ENCODE results near the gene CYB561D2. TPM values are rescaled to one million over a fixed set of nuclear protein-coding genes. Genes with fewer than 3 reads are reported as not detected.

The CYB561D2 gene
- total RNA-seq, 1 experiment from 2014 or later: 42.8 TPM

DNA sequence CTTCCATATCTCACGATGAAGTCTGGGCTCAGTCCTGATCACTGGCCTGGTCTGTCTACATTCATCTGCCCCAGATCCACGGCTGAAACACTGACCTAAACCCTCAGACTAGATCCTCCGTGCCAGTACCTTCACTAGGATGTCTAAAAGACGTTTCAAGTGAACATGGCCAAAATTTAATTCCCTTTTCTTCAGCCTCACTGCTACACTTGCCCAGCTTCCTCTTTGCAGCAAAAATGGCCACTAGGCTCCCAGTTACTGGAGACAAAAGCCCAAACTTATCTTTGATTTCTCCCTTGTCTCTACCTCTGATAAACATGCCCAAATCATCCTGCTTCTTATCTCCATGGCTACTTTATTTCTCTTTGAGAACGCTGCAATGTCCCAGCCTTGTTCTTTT, 11.7 kb upstream of the CYB561D2 start:
- DNase-seq (ENCODE audit: low read depth): no peak
- in situ Hi-C loops (cut with HindIII; ENCODE audit: low pct_unique_long_range_greater_than_20kb, low sequenced_read_pairs): no loop called here

DNA sequence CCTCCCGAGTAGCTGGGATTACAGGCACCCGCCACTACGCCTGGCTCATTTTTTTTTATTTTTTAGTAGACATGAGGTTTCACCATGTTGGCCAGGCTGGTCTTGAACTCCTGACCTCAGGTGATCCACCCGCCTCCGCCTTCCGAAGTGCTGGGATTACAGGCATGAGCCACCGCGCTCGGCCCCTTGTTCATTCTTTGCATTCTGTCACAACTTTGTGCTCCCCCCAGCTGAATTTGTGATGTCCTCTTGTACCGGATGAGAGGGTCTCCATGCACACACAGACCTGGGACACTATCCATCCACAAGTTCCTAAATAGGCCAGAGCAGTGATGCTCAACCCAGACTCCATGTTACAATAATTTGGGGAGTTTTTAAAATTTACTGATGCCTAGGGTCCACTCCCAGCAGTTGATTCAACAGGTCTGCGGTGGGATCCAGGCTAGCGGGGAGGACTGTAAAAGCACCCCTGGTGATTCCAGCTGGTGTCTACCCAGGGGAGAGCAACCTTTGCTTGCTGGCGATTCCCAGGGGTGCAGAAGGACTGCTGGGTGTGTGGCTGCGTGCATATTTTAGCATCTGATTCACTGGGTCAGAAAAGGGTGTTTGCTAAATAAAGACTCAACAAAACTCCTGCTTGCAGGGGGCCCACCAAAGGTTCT, 11.0 kb upstream of the CYB561D2 start:
- in situ Hi-C loops (cut with HindIII; ENCODE audit: low pct_unique_long_range_greater_than_20kb, low sequenced_read_pairs): no loop called here
- DNase-seq (ENCODE audit: low read depth): no peak

DNA sequence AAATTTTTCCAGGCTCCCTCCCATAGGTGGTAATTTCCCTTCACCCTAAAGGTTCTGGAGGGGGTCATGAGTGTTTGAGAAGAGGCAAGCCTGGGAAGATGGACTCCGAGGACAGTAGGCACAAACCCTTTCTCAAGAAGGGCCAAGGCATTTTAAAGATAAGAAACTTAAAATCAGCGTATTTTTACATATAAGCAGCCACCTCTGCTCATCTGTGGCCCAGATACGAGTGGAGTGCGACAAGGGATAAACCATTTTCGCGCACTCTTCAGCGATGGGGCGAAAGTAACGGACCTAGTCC, 10.6 kb upstream of the CYB561D2 start:
- DNase-seq (ENCODE audit: low read depth): no peak
- in situ Hi-C loops (cut with HindIII; ENCODE audit: low pct_unique_long_range_greater_than_20kb, low sequenced_read_pairs): no loop called here

DNA sequence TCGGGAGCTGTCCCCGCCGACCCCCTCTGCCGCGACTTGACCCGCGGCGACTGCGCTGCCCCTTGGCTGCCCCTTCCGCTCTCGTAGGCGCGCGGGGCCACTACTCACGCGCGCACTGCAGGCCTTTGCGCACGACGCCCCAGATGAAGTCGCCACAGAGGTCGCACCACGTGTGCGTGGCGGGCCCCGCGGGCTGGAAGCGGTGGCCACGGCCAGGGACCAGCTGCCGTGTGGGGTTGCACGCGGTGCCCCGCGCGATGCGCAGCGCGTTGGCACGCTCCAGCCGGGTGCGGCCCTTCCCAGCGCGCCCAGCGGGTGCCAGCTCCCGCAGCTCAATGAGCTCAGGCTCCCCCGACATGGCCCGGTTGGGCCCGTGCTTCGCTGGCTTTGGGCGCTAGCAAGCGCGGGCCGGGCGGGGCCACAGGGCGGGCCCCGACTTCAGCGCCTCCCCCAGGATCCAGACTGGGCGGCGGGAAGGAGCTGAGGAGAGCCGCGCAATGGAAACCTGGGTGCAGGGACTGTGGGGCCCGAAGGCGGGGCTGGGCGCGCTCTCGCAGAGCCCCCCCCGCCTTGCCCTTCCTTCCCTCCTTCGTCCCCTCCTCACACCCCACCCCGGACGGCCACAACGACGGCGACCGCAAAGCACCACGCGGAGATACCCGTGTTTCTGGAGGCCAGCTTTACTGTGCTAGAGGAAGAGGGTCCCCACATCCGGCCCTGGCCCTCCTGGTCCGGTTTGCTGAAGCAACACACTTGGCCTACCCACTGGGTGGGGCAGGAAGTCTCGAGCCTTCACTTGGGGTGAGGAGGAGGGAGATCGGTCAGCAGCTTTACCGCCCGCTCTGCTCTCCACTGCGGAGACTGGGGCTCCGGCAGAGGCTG, 10.0 kb upstream of the CYB561D2 start, which contains the start of gene RASSF1:
Gene RASSF1, minus strand, starts transcription at position 389 of the 882 bp plus-strand sequence. Its CDS starts 31 bp downstream, at position 358.
- in situ Hi-C loops (cut with HindIII; ENCODE audit: low pct_unique_long_range_greater_than_20kb, low sequenced_read_pairs): no loop called here
- no peak for DNase-seq (ENCODE audit: low read depth)

DNA sequence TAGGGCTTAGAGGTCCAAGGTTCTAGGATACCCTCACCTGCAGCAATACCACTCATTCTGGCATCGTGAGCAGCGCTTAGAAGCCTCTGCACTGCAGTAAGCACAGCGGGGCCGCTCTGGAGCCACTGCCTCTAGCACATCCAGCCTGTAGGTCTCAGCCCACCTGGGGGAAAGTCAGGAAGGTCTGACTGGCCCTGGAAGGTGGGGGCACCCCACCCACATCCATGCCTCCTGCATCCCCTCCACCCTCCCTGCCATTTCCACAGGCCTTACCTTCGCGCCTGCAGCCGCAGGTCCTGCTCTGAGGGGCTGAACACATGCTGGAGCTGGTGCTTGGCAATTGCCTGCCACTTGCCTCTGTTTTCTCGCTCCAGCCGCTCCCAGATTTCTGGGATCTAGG, 9.1 kb upstream of the CYB561D2 start:
- in situ Hi-C loops (cut with HindIII; ENCODE audit: low pct_unique_long_range_greater_than_20kb, low sequenced_read_pairs): no loop called here
- no peak for DNase-seq (ENCODE audit: low read depth)

DNA sequence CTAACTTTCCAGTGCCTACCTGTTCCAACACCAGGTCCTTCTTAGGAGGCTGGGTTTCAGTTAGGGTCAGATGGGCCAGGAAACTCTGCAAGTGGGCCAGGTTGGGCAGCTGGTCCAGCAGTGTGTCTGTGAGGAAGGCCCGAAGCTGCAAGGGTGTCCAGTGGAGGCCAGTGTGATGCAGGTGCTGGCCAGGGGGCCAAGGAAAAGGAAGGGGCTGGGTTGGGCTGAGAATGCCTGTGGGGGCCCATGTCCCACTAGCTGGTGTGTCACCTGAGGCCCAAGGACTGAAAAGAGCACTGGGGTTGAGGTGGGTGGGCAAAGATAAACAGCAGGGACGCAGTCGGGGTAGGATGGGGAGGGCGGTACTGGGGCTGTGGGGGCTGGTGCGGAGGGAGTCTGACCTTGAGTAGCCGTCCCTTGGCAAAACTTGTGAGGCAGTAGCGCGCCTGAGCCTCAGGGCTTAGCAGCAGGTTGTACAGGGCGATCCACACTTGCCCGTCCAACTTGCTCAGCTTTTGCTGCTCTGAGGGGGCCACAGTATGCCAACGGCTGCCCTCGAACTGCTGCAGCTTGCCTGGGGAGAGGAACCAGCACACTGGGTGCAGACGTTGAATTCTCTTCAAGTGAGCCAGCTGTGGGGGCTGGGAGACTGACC, 8.5 kb upstream of the CYB561D2 start:
- in situ Hi-C loops (cut with HindIII; ENCODE audit: low pct_unique_long_range_greater_than_20kb, low sequenced_read_pairs): no loop called here
- DNase-seq (ENCODE audit: low read depth): no peak

DNA sequence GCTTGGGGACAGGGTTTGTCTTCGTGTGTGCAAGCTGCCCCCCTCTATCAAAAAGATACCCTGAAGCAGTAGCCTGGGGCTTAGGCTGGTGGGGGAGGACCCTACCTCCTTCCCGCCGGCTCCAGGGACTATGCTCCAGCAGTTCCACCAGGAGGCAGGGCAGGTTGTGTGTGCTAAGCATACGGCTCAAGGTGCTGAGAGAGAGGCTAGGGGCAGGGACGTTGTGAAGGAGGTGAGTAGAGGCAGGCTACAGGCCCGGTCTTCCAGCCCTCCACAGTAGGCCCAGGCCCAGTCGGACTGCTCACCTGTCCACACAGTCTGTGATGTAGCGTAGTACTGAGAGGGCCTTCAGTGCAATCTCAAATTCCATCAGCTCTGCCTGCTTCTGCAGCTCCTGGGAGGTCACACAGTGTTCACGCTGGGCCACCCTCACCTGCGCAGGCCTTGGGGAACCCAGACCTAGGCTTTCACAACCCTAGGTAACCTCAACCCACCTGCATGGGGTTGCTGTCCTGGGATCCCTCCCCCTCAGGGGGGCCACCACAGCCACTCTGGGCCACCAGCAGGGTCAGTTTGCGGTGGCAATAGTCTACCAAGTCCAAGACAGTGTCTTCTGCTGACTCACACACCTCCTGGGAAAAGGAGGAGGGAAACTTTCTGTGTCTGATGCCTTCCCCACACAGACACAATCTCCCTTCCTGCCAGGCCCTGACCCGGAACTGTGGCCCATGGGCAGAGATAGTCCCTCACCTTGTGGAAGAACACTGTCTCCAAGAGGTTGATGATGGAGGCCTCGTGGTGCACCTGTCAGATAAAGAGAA, 7.6 kb upstream of the CYB561D2 start:
- in situ Hi-C loops (cut with HindIII; ENCODE audit: low pct_unique_long_range_greater_than_20kb, low sequenced_read_pairs): no loop called here
- DNase-seq (ENCODE audit: low read depth): no peak

DNA sequence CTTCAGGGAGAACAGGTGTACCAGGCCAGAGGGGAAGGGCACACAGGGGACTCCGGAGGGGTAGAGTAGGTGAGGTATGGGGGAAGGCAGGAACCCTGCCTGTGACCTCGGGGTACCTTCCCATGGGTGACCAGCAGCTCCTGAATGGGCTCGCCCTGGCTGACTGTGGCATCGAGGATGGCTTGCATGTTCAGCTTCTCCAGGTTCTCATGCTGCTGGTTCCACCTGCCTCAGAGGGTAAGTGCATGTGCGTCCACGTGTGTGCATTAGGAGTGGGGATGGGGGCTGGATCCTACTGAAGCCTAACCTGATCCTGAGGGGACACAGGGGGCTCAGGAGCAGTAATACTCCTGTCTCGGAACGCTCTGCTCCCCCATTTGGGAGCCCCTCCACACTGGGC, 5.7 kb upstream of the CYB561D2 start:
- DNase-seq (ENCODE audit: low read depth): no peak
- in situ Hi-C loops (cut with HindIII; ENCODE audit: low pct_unique_long_range_greater_than_20kb, low sequenced_read_pairs): no loop called here

DNA sequence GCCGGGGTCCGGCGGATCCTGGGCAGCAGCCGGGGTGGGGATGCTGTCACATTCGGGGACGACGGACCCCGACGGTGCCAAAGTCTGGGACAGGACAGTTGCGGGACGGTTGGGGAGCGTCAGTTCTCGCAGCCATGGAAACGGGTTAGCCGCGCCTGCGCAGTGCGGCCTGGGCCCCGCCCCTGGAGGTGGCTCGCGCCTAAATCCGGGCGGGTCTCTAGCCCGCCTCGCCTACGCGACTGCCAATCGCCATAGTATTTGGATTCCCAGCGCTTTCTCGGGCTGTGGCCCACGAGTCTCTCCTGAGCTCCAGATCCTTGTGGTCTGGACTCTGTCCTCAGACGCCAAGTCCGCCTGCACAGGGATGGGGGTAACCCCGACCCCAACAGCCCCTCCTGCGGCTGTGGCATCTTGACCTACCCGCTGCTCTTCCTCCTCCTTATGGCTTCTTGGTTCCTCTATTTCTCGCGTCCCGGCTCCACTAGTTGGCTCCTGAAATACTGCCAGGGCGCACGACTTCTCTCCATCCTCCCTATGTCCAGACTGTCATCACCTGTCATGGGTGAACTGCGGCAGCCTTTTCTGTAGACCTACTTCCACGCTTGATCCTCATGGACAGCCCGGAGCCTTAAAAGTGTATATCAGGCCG, 5.0 kb upstream of the CYB561D2 start, which contains the start of gene ZMYND10:
Gene ZMYND10, minus strand, starts transcription at position 147 of the 649 bp plus-strand sequence. CDS start 153 bp downstream, outside the sequence.
- in situ Hi-C loops (cut with HindIII; ENCODE audit: low pct_unique_long_range_greater_than_20kb, low sequenced_read_pairs): no loop called here

DNA sequence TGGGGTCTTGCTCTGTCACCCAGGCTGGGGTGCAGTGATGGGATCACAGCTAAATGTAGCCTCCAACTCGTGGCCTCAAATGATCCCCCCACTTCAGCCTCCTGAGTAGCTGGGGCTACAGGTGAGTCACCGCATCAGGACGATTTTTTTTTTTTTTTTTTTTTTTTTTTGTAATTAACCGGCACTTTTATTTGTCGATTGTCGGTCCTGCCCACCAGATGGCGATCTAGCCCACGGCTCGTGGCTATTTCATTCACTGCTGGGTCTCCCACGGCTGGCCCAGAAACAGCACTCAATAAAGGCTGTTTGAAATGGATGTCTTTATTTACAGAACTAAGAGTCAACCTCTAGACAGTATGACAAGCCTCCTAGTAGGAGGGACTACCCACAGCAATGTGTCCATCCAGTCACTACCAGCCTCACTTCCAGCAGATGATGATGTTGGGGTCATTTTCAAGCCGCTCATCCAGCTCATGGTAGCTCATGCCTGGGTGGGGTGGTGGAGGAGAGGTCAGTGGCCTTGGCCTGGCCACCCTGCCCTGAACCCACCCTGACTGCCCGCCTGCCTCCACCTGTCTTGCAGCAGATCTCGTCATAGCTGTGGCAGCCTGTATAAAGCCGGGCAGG, 3.4 kb upstream of the CYB561D2 start:
- DNase-seq (ENCODE audit: low read depth): peak; percentile 76
- in situ Hi-C loops (cut with HindIII; ENCODE audit: low pct_unique_long_range_greater_than_20kb, low sequenced_read_pairs): no loop called here

More for the DNA sequence above, 5.0 kb upstream of the CYB561D2 start, which contains the start of gene ZMYND10:
- DNase-seq (ENCODE audit: low read depth): no peak

DNA sequence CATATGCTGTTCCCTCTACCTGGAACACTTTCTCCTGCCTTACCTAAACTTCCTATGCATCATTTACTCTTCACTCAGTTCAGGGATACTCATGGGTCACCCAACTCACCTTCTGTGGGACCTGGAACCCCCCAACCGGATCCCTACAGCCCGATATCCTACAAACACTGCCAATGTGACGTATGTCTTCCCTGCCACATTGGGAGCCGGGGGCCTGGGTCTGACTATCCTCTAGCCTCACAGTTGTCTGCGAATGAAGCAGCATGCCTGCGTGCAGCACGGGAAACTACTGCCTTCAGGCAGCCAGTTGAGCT, 492 bp upstream of the CYB561D2 start:
- DNase-seq (ENCODE audit: low read depth): no peak
- in situ Hi-C loops (cut with HindIII; ENCODE audit: low pct_unique_long_range_greater_than_20kb, low sequenced_read_pairs): no loop called here

DNA sequence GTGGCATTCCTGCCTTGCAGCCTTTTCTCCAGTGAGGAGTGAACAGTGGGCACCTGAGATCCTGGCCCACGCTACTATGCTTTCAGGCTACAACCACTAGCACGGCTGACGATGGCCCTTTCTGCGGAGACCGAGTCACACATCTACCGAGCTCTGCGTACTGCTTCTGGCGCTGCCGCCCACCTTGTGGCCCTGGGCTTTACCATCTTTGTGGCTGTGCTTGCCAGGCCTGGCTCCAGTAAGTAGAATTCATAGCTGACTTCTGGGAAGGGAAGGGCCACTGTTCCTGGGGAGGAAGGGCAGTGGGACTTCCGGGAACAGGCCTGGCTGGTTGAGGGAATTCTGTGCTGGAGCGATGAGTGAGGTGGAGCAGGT, 648 bp downstream of the CYB561D2 start:
- in situ Hi-C loops (cut with HindIII; ENCODE audit: low pct_unique_long_range_greater_than_20kb, low sequenced_read_pairs): no loop called here
- peak; percentile 7 for DNase-seq (ENCODE audit: low read depth)

DNA sequence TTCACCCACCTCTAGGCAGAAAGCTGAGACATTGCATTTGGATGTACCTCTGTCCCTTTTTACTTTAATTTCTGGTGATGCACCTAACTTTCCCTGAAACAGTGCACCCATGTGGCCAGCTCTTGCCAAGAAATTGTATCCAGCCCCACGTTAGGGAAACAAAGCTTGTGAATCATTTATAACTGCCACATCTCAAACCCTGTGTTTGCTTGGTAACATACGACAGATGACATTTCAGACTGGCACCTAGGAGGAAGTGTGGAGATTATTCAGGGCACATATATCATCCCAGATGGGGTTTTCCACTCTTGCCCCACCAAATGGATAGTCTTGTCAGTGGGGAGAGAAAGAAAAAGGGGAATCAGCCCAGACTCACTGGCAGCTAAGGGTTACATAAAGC, 2.1 kb downstream of the CYB561D2 start:
- in situ Hi-C loops (cut with HindIII; ENCODE audit: low pct_unique_long_range_greater_than_20kb, low sequenced_read_pairs): no loop called here
- peak; percentile 77 for DNase-seq (ENCODE audit: low read depth)

DNA sequence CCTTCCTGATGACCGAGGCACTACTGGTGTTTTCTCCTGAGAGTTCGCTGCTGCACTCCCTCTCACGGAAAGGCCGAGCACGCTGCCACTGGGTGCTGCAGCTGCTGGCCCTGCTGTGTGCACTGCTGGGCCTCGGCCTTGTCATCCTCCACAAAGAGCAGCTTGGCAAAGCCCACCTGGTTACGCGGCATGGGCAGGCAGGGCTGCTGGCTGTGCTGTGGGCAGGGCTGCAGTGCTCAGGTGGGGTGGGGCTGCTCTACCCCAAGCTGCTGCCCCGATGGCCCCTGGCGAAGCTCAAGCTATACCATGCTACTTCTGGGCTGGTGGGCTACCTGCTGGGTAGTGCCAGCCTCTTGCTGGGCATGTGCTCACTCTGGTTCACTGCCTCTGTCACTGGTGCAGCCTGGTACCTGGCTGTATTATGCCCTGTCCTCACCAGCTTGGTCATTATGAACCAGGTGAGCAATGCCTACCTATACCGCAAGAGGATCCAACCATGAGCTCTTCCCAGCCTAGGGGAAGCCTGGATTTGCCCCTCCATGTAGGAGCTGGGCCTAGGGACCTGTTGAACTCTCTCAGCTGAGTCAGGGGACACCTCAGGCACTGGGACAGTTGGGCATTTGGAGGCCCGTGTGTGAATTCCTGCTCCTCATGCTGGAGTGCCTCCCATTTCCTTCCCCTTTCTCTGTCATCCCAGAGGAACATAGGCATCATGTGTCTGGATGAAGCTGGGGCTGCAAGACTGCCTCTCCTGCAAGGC, 2.8 kb downstream of the CYB561D2 start:
- in situ Hi-C loops (cut with HindIII; ENCODE audit: low pct_unique_long_range_greater_than_20kb, low sequenced_read_pairs): no loop called here
- no peak for DNase-seq (ENCODE audit: low read depth)

DNA sequence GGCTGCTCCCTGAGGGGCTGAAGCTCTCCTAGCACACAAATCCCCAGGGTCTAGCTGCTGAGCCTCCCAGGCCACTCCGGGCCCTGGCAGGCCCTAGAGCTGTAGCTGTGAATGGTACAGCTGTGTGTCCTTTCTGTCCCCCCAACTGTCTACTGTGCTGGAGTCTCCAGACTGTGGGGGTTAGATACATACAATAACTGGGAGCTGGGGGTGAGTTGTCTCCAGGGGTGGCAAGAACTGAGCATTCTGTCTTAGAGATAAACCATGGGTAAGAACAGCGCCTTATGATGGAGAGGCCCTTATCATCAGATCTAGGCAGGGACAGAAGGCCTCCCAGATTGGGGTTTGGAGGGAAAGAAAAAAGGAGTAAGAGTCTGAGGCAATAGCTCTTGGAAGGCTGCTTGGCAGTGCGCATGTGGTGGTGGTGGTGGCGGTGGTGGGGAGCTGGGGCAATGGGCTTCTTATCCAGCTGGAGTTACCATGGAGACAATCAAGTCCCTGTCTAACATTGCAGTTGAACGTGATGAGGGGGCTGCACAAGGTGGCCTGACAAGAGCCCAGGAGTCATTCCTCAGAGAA, 3.6 kb downstream of the CYB561D2 start:
- no peak for DNase-seq (ENCODE audit: low read depth)
- in situ Hi-C loops (cut with HindIII; ENCODE audit: low pct_unique_long_range_greater_than_20kb, low sequenced_read_pairs): no loop called here

DNA sequence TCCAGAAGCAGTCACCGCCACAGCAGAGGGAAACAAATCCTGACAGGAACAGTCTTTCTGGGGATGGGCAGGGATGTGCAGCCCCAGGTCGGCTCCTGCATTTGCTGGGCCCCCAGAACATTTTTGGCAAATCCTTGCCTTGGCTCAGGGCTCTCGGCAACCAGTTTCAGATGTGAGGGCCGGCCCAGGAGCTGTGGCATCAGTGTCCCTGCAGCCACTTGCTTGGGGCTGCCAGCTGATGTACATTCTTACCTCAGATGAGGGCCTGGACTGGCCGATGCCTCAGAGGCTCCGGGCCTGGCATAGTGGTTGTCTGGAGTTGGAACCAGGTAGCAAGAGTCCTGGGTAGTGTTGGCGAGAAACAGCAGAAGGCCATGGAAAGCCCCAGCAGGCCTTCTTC, 4.2 kb downstream of the CYB561D2 start:
- in situ Hi-C loops (cut with HindIII; ENCODE audit: low pct_unique_long_range_greater_than_20kb, low sequenced_read_pairs): no loop called here
- DNase-seq (ENCODE audit: low read depth): no peak

Measured in Caki2 (cell line).